ENCODE results near the gene CIROP. TPM values are rescaled to one million over a fixed set of nuclear protein-coding genes. Genes with fewer than 3 reads are reported as not detected.

CIROP gene
- total RNA-seq, 1 experiment from 2014 or later = not detected

GRCh38 chr14:23142826-23143225 lies 38.0 kb upstream of the CIROP start:
- Histone ChIP-seq H2AK5ac (ENCODE audit: insufficient read length, low read length) (no peak overlapping the region), H3K27me3 (ENCODE audit: insufficient read depth, low read length) (no peaks in the 10 kb centered on the region), H2BK12ac (ENCODE audit: insufficient read length, low read depth, low read length) (no peak overlapping the region), H3K56ac (ENCODE audit: insufficient read length, low read depth, low read length) (no peak overlapping the region), H3K18ac (ENCODE audit: insufficient read length, low read depth, low read length) (no peak overlapping the region), H2BK120ac (ENCODE audit: low read depth, low read length, poor library complexity, severe bottlenecking) (no peak overlapping the region), H3K79me2 (ENCODE audit: insufficient read depth, low read length) (no peaks in the 10 kb centered on the region), H3K23ac (ENCODE audit: insufficient read length, low read depth, low read length) (no peak overlapping the region), H2BK5ac (ENCODE audit: insufficient read length, low read length) (no peak overlapping the region), H3K4me1 (ENCODE audit: insufficient read depth, low read length) (no peaks in the 10 kb centered on the region), H3K4ac (ENCODE audit: low read depth, low read length) (no peak overlapping the region), H4K5ac (ENCODE audit: insufficient read length, low read depth, low read length) (no peak overlapping the region), H3T11ph (ENCODE audit: low read length) (no peak overlapping the region), H3K4me2 (ENCODE audit: insufficient read depth, insufficient read length, low read length) (no peak overlapping the region), H3K27ac (ENCODE audit: insufficient read length, low read depth, low read length) (no peak overlapping the region), H3K9ac (ENCODE audit: extremely low read depth, insufficient read length, low read length) (no peak overlapping the region), H3K14ac (ENCODE audit: insufficient read depth, low read length) (no peak overlapping the region), H3K23me2 (ENCODE audit: insufficient read length, low read depth, low read length, poor library complexity, severe bottlenecking) (no peaks in the 10 kb centered on the region), H2BK15ac (ENCODE audit: low read depth, low read length) (no peak overlapping the region), H2BK20ac (ENCODE audit: low read depth, low read length, poor library complexity, severe bottlenecking) (no peak overlapping the region), H4K8ac (replicated peaks; ENCODE audit: insufficient read length, low read depth, low read length) (no peak overlapping the region), H4K91ac (ENCODE audit: insufficient read length, low read depth, low read length) (no peak overlapping the region), H3K79me1 (ENCODE audit: insufficient read depth, low read depth, low read length, poor library complexity, severe bottlenecking) (no peaks in the 10 kb centered on the region), H3K9me3 (ENCODE audit: control insufficient read depth, low read depth, low read length) (no peaks in the 10 kb centered on the region), H2AFZ (ENCODE audit: low read length) (no peak overlapping the region), H4K20me1 (ENCODE audit: control insufficient read depth, insufficient read depth, insufficient read length) (no peaks in the 10 kb centered on the region)
- Mint-ChIP-seq H3K9me3 (no peaks in the 10 kb centered on the region), H3K36me3 (ENCODE audit: insufficient read depth in 1 of 3, low read depth in 3 of 3) (peaks cover 42 to 54% (median 51%) of the 10 kb centered on the region in 3 experiments; a peak in 6 of 7 replicates), H3K27me3 (ENCODE audit: low read depth) (no peaks in the 10 kb centered on the region), H3K27ac (no peak overlapping the region), H3K4me3 (no peak overlapping the region), H3K4me1 (peaks cover 0 to 11% of the 10 kb centered on the region in 2 experiments; a peak in 3 of 4 replicates)
- no CpG with 5 or more reads among the region's 4 CpGs for WGBS (ENCODE audit: extremely low coverage, insufficient read length, low lambda C conversion rate)
- DNase-seq = no peak
- no peak for TF ChIP-seq CTCF (conservative IDR thresholded peaks at IDR 0.05)

Data from H9 (cell line).